GM12865 (cell line): Measurements from ENCODE around the gene DLX6.

Source experiments
- DNase-seq: peaks from one replicate; pipeline ENCODE4 v3.0.0; 2010; ENCODE audit warnings: low read depth
- H3K4me3 ChIP-seq: 2 replicates; pipeline ENCODE4 v1.5.1; 2011; ENCODE audit warnings: mild to moderate bottlenecking, low read depth, low read length, control low read depth
- TF ChIP-seq, protein P1 (sequence below): IDR thresholded peaks from 2 replicates; pipeline ENCODE4 v1.5.1; 2011; ENCODE audit warnings: low read length, control low read depth, low read depth, inconsistent platforms; ENCODE audit not compliant: insufficient read depth; ENCODE audit errors: missing control alignments

DLX6 gene

DNA sequence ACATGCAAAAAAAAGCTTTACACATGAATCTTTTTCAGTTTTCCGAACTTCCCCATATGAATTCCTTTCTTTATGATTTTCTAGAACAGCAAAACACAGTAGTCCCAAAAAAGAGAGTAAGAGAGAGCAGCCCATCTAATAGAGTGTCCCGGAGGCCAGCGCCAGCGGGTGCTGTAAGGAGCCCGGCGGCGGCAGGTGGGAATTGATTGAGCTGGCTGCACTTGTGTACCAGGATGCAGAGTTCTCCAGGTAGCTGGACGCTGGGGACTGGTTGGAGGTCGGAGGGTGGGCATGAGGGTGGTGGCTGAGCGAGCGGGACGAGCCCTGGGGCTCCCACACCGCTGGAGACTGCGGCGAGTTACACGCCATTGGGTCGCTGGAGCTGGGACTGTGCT, 15.2 kb downstream of the DLX6 start:
- no peak overlapping the region for H3K4me3 ChIP-seq
- DNase-seq: no peak
- TF ChIP-seq, protein P1, sequence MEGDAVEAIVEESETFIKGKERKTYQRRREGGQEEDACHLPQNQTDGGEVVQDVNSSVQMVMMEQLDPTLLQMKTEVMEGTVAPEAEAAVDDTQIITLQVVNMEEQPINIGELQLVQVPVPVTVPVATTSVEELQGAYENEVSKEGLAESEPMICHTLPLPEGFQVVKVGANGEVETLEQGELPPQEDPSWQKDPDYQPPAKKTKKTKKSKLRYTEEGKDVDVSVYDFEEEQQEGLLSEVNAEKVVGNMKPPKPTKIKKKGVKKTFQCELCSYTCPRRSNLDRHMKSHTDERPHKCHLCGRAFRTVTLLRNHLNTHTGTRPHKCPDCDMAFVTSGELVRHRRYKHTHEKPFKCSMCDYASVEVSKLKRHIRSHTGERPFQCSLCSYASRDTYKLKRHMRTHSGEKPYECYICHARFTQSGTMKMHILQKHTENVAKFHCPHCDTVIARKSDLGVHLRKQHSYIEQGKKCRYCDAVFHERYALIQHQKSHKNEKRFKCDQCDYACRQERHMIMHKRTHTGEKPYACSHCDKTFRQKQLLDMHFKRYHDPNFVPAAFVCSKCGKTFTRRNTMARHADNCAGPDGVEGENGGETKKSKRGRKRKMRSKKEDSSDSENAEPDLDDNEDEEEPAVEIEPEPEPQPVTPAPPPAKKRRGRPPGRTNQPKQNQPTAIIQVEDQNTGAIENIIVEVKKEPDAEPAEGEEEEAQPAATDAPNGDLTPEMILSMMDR: no peak

DNA sequence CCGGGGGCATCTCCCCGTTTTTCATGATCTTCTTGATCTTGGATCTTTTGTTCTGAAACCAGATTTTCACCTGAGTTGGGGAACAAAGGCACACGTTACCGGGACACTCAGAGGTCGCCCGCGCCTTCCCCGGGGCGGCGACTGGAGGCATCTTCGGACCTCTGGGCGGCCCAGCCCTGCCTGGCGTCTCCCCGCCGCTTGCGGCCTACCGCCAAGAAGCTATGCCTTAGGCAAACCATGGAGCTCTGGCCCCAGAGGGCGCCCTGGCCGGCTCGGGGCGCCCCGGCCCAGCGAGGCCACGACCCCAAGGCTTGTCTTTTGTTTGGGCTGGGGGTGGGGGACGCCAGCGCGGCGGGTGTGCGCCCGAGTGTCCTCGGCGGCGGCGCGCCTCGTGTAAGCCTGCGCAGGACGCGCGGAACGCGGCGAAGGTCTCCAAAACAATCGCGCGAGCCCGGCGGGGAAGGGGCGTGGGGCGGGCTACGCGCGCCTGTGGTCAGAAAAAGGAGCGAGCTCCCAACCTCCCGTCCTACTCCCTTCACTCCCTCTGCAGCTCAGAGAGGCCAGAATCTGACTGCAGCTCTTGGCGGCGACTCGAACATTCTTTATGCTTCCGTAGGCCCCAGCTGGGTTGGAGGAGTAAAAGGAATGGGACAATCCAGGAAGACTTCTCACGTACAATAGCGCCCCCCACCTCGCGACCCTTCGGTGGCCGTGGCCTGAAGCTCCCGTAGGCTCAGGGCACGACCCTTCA, 15.8 kb downstream of the DLX6 start:
- TF ChIP-seq, protein P1: no peak
- H3K4me3 ChIP-seq: no peak overlapping the region

DNA sequence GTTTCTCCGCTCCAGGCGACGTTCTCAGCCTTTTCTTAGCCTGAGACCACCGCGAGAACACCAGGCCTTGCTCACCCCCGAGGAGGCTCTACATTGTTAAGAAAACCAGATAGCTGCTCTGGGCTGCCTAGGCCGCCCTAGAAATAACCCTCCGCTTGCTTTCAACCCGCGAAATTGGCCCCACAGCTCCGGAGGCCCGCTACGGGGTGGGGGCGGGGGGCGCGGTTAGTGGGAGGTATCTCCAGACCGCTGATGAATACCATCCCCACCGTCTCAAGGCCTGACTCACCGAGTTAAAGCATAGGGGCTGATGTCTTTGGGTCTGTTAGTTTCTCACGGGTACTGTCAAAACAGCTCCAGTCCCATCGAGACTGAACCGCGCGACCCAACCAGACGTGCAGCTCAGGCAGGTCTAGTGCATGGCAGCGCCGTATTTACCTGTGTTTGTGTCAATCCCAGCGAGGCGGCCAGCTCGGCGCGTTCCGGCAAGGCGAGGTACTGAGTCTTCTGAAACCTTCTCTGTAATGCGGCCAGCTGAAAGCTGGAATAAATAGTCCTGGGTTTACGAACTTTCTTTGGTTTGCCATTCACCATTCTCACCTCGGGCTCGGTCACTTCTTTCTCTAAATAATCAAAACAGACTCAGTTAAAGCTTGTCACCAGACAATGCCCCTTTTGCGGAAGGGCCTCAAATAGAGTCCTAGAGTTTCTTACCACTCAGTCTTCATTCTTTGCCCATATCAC, 16.6 kb downstream of the DLX6 start:
- TF ChIP-seq, protein P1: no peak
- no peak overlapping the region for H3K4me3 ChIP-seq
- no peak for DNase-seq

More for the DNA sequence above, 15.8 kb downstream of the DLX6 start:
- no peak for DNase-seq

DNA sequence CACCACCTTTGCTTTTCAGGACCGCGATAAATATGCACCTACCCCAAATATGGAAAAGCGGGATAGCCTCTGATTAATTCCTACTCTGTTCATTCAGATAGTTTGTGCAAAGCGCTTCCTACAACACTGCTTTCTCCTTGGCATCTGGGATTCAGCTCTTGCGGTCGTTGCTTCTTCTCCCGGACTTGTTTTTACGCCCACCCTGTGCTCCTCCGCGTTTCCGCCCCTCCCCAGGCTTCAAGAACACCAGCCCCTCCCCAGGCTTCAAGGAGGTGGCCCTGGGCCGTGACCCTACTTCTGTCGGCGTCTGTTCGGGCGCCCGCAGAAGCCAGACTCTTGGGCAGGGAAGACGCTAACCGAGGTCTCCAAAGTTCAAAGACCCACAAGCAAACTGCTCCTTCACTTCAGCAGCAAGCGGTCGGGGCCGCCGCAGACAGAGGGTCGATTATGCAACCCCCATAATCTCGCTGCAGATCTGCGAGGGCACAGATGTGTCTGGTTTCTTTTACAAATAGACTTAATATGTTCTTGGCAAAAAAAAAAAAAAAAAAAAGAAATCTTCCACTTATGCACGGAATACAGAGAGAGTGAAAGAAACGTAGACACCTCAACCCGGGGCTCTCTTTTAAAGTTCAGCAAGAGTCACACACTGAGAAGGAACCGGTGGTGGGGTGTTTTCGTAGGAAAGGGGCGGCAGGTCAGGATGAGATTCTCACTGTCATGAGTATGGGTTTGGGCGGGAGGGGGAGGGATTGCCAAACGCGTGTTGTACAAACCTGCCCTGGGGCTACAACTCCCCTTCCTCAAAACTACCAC, 17.3 kb downstream of the DLX6 start:
- TF ChIP-seq, protein P1: no peak
- no peak for DNase-seq
- H3K4me3 ChIP-seq: no peak overlapping the region

DNA sequence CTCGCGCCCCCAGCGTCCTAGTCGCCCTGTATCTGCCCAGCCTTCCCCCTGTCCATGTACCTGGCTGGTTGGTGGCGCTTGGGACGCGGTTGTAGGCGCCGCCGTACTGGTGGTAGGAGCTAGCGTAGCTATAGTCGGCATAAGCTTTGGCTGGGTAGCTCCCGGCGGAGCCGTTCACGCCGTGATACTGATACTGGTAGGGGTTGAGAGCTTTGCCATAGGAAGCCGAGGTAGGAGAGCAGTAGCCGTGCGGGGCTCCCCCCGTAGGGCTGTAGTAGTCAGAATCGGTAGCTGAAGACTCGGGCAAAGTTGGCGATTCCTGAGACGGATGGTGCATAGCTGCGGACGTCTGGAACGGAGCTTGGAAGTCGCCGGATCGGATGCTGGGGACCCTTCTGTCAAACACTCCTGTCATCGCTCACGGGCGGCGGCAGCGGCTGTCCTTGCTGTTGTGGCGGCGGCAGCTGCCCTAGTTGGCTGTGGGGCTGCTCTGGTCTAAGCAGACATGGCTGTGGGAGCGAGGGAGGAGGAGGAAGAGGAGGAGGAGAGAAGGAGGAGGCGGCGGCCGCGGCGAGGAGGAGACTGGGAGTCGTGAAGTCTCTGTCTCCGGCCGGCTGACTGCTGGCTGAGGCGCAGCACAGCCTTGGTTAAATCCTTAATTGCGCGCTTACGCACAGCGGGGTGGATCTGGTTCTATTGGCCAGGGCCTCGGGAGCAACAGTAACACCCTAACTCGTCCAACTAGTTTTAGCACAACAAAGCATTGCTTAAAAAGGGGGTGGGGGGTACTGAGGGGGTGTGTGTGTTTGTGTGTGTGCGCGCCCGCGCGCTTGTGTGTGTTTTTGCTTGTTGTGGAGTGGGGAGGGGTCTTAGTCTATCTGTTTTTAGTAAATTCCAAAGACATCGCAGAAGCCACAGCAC, 19.1 kb downstream of the DLX6 start, which contains the start of gene DLX5:
TSS of gene DLX5 (minus strand) at position 623 of the 921 bp plus-strand sequence. CDS start at position 415, 208 bp downstream.
- no peak for DNase-seq
- H3K4me3 ChIP-seq: no peak within 1 kb of the TSS

More for the DNA sequence above, 19.1 kb downstream of the DLX6 start, which contains the start of gene DLX5:
- TF ChIP-seq, protein P1: no peak
